ENCODE measurements around the gene SNRNP70.
"Not testable (repeated sequence)": the region's sequence is repeated elsewhere in the genome, so short reads cannot be mapped to it uniquely, and the experiment has no call there.

The SNRNP70 gene

DNA sequence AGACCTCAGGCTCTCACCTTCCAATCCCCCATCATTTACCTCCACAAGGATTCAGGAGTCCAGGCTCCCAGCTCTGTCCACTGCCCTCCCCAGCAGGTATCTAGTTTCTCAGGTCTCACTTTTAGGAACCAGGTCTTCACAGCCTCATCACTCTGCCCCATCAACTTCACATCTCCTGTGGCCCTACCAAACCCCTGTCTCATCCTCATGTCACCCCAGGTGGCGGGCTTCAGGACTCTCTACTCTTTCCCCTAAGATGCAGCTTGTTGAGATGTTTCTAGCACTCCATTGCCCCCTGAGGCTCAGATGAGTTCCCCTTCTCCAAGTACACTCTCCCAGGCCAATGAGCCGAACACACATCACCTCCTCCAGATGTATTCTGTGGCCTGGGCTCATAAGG is 35.6 kb downstream of the SNRNP70 start:
- H3K4me3 ChIP-seq (ENCODE audit: low read depth, low read length): no peak overlapping the region
- no peak for TF ChIP-seq CTCF (IDR thresholded peaks at IDR 0.05; ENCODE audit: low read depth, low read length)

DNA sequence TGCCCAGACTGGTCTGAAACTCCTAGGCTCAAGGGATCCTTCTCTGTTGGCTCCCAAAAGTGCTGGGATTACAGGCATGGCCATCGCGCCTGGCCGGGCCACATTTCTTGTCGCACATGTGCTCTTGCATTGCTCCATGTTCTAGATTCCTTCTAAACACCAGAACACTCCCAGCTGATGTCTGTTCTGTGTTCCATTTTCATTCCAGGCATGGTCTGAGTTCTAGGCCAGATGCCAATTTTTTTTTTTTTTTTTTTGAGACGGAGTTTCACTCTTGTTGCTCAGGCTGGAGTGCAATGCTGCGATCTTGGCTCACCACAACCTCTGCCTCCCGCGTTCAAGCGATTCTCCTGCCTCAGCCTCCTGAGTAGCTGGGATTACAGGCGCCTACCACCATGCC is 36.6 kb downstream of the SNRNP70 start:
- not testable (repeated sequence) for H3K4me3 ChIP-seq (ENCODE audit: low read depth, low read length)

DNA sequence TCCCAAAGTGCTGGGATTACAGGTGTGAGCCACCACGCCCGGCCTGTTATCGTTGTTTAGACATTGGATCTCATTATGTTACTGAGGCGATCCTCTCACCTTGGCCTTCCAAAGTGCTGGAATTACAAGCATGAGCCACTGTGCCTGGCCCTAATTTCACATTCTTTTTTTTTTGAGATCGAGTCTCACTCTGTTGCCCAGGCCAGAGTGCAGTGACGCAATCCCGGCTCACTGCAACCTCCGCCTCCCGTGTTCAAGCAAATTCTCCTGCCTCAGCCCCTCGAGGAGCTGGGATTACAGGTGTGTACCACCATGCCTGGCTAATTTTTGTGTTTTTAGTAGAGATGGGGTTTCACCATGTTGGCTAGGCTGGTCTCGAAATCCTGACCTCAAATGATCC is 38.0 kb downstream of the SNRNP70 start:
- H3K4me3 ChIP-seq (ENCODE audit: low read depth, low read length): not testable (repeated sequence)

DNA sequence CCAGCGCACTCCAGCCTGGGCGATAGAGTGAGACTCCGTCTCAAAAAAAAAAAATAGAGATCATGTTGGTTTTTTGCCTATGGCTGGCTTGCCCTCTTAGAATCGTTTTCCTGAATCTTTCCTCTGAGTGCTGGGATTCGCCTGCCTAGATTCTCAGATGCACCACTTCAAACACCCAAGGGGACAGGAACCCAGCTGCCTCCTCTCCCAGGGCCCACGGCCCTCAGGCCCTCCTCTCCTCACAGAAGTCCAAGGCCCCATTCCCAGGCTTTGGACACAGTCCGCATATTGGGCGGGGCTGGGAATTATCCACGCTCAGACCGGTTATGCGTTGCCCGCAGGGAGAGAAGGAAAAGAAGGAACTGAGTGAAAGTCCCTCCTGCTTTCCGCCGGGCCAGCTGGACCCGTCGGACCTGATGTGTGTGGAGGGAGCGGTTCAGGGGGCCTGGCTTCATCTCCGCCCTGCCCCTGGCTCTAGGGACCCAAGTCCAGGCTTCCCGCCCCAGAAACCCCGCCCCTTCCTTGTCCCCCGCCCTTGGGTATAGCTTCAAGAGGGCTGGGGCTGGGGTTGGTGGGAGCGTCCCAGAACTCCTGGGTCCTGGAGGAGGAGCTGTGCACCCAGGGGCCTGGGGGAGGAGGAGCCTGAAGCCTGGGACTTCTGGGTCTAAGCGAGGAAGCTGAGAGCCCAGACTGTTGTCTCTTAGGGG is 39.9 kb downstream of the SNRNP70 start:
- H3K4me3 ChIP-seq (ENCODE audit: low read depth, low read length): no peak overlapping the region
- TF ChIP-seq CTCF (IDR thresholded peaks at IDR 0.05; ENCODE audit: low read depth, low read length): no peak

DNA sequence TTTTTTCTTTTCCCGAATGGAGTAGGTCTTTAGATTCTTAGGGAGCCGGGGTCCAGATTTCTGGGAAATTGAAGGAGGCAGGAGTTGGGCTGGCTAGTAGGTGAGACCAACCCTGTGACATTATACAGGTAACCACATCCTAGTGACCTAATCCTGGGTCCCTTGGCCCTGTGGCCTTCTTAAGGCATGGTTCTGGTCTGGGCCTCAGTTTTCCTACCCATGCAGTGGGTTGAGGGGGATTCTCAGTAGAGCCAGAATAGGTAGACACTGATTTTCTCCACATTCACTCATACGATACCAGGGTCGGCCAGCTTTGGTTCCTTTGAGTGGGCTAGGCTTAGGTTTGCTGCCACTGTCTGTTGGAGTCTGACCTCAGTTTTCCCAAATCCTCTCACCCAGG is 41.3 kb downstream of the SNRNP70 start:
- H3K4me3 ChIP-seq (ENCODE audit: low read depth, low read length): no peak overlapping the region
- TF ChIP-seq CTCF (IDR thresholded peaks at IDR 0.05; ENCODE audit: low read depth, low read length): no peak

DNA sequence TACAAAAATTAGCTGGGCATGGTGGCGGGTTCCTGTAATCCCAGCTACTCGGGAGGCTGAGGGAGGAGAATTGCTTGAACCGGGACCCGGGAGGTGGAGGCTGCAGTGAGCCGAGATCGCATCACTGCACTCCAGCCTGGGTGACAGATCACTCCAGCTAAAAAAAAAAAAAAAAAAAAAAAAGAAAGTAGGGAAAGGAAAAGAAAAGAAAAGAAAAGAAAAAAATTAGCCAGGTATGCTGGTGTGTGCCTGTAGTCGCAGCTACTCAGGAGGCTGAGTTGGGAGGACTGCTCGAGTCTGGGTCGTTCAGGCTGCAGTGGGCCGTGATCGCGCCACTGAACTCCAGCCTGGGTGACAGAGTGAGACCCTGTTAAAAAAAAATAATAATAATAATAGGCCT is 42.0 kb downstream of the SNRNP70 start:
- not testable (repeated sequence) for H3K4me3 ChIP-seq (ENCODE audit: low read depth, low read length)

GRCh38 chr19:49127674-49128544 is 42.7 kb downstream of the SNRNP70 start:
- no peak for TF ChIP-seq CTCF (IDR thresholded peaks at IDR 0.05; ENCODE audit: low read depth, low read length)
- H3K4me3 ChIP-seq (ENCODE audit: low read depth, low read length): peak overlapping the region; percentile 44

DNA sequence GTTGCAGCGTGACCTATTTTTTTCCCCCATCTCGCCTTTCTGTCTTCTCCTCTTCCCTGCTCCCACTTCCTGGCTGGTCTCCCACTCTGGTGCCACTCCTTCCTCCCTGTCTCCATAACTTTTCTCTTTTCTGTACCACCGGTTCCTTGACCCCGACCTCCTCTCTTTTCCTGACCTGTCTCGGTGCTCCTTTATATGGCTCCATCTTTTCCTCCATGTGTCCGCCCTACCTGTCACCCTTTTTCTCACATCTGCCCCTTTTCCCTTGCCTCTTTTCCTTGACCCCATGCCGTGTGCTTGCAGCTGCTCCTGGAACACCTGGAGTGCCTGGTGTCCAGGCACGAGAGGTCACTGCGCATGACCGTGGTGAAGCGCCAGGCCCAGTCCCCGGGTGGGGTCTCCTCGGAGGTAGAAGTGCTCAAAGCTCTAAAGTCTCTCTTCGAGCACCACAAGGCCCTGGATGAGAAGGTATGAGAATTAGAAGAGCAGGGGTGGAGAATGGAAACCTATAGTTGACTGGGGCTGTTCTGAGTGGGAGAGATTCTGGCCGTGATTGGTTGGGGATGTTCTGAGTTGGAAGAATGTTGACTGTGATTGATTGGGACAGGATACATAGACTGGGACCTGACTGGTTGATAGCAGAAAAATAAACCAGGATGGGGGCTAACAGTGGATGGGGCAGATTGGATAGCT is 43.4 kb downstream of the SNRNP70 start:
- H3K4me3 ChIP-seq (ENCODE audit: low read depth, low read length): no peak overlapping the region
- TF ChIP-seq CTCF (IDR thresholded peaks at IDR 0.05; ENCODE audit: low read depth, low read length): no peak

All from WI38 (cell line).